HepG2 (cell line): ENCODE data around the gene ADGRE2. TPM values are rescaled to one million over a fixed set of nuclear protein-coding genes. Genes with fewer than 3 reads are reported as not detected.

ENCODE experiments used
- ATAC-seq: fragments of 200-7000 bp; cut with Tn5 transposase; 3 replicates; pipeline ENCODE4 v1.9.1; 2020; ENCODE audit warnings: mild to moderate bottlenecking, moderate library complexity
- BruUV-seq: library from RNA; stranded (reverse); fragments of 400-500 nt; replicated peaks from 2 replicates; lab custom pipeline; 2021; lab: Mats Ljungman, UMichigan
- CTCF ChIA-PET: fragments of 300-600 bp; formaldehyde crosslinking; extraction: SDS; loops from one replicate; lab custom pipeline; 2021; ENCODE audit warnings: low total read pairs, inconsistent platforms, low intra/inter-chr PET ratio; lab: Yijun Ruan, JAX
- POLR2A ChIA-PET: fragments of 350-600 bp; sonication (Branson Sonifier 250); formaldehyde crosslinking; loops from one replicate; lab custom pipeline; 2020; ENCODE audit warnings: antibody characterized with exemption, inconsistent platforms; lab: Yijun Ruan, JAX
- DNase-seq: peaks from one replicate; pipeline ENCODE4 v3.0.0-alpha.2; 2015; ENCODE audit warnings: low spot score
- FAIRE-seq: peaks from 3 replicates; lab custom pipeline; 2011; peaks lifted over from hg19 to GRCh38; lab: Jason Lieb, UNC
- H2AFZ ChIP-seq: one replicate; pipeline ENCODE4 v1.6.1; 2011; ENCODE audit warnings: low read length, inconsistent platforms
- H3K27ac ChIP-seq: fragments of 300-600 bp; 3 replicates; pipeline ENCODE4 v1.8.0; 2011; ENCODE audit warnings: mixed run types, mild to moderate bottlenecking, mixed read lengths, low read length, inconsistent platforms; ENCODE audit not compliant: insufficient read depth; ENCODE audit errors: extremely low read length
- H3K27me3 ChIP-seq, 2 experiments: fragments of 200-600 bp in 1 of 2; 2 replicates in 1 of 2; 3 replicates in 1 of 2; pipeline versions ENCODE4 v1.6.0 to v1.8.0; 2011; ENCODE audit warnings: low read length in 2 of 2, mild to moderate bottlenecking in 2 of 2, moderate library complexity in 2 of 2, inconsistent platforms in 1 of 2; ENCODE audit not compliant: insufficient read depth in 2 of 2, control insufficient read depth in 1 of 2
- H3K36me3 ChIP-seq, 2 experiments: fragments of 200-600 bp in 1 of 2; replicated peaks in 1 of 2; 2 replicates in 1 of 2; 3 replicates in 1 of 2; pipeline versions ENCODE4 v1.5.1 to v1.8.0; 2011; ENCODE audit warnings: low read length in 2 of 2, inconsistent platforms in 1 of 2; ENCODE audit not compliant: insufficient read depth in 2 of 2, control insufficient read depth in 1 of 2
- H3K4me1 ChIP-seq: 2 replicates; pipeline ENCODE4 v1.5.1; 2012; ENCODE audit warnings: low read length, inconsistent platforms; ENCODE audit not compliant: insufficient read depth
- H3K4me2 ChIP-seq: 2 replicates; pipeline ENCODE4 v1.6.0; 2011; ENCODE audit warnings: low read depth, low read length, inconsistent platforms
- H3K4me3 ChIP-seq, 3 experiments: fragments of 200-600 bp in 1 of 3; sonication (generic), shearing (Covaris generic) in 1 of 3; replicated peaks in 1 of 3; 2 replicates each; pipeline ENCODE4 v1.5.1; 2011 to 2016; ENCODE audit warnings: low read length in 3 of 3, inconsistent platforms in 2 of 3, low read depth in 2 of 3, mild to moderate bottlenecking in 2 of 3, control low read depth in 1 of 3, mixed read lengths in 1 of 3; ENCODE audit not compliant: insufficient read depth in 1 of 3
- H3K79me2 ChIP-seq: one replicate; pipeline ENCODE4 v1.6.1; 2011; ENCODE audit warnings: low read length, inconsistent platforms; ENCODE audit not compliant: insufficient read depth
- H3K9ac ChIP-seq: 2 replicates; pipeline ENCODE4 v1.6.0; 2011; ENCODE audit warnings: mild to moderate bottlenecking, low read depth, low read length, inconsistent platforms; ENCODE audit not compliant: insufficient read depth
- H3K9me3 ChIP-seq: 2 replicates; pipeline ENCODE4 v1.5.1; 2012; ENCODE audit warnings: mild to moderate bottlenecking, low read length
- H4K20me1 ChIP-seq: 2 replicates; pipeline ENCODE4 v1.6.0; 2011; ENCODE audit warnings: inconsistent platforms, mild to moderate bottlenecking, low read length, moderate library complexity; ENCODE audit not compliant: insufficient read depth
- CCAR2 ChIP-seq: fragments of 200-400 bp; formaldehyde crosslinking; optimal IDR thresholded peaks from 2 replicates; pipeline ENCODE3; 2018; ENCODE audit warnings: low read depth, mild to moderate bottlenecking, low read length, moderate library complexity
- JUN ChIP-seq: sonication (generic); formaldehyde crosslinking; IDR thresholded peaks from 2 replicates; pipeline ENCODE4 v1.4.0; 2020; ENCODE audit warnings: mild to moderate bottlenecking, missing genetic modification reagents
- KMT2A ChIP-seq: sonication (generic); formaldehyde crosslinking; IDR thresholded peaks from 2 replicates; pipeline ENCODE4 v1.4.0; 2020; ENCODE audit warnings: missing genetic modification reagents
- MLLT10 ChIP-seq: sonication (generic); formaldehyde crosslinking; IDR thresholded peaks from 2 replicates; pipeline ENCODE4 v1.4.0; 2020; ENCODE audit warnings: missing genetic modification reagents
- MTA3 ChIP-seq: sonication (generic); formaldehyde crosslinking; IDR thresholded peaks from 2 replicates; pipeline ENCODE4 v1.4.0; 2020; ENCODE audit warnings: missing genetic modification reagents
- NFIC ChIP-seq: IDR thresholded peaks from 2 replicates; pipeline ENCODE4 v1.6.1; 2012; ENCODE audit warnings: mild to moderate bottlenecking, low read length, inconsistent platforms
- SAP130 ChIP-seq: IDR thresholded peaks from 2 replicates; pipeline ENCODE4 v1.6.1; 2016; ENCODE audit warnings: low read depth
- SMAD1 ChIP-seq: sonication (generic); formaldehyde crosslinking; IDR thresholded peaks from 2 replicates; pipeline ENCODE4 v1.4.0; 2020; ENCODE audit warnings: missing genetic modification reagents, low read depth, mild to moderate bottlenecking, borderline replicate concordance
- SYNCRIP ChIP-seq: fragments of 200-400 bp; formaldehyde crosslinking; IDR thresholded peaks from 2 replicates; pipeline ENCODE4 v1.6.1; 2018; ENCODE audit warnings: mild to moderate bottlenecking, low read depth, low read length; ENCODE audit not compliant: insufficient read depth
- TCF7 ChIP-seq: sonication (generic); IDR thresholded peaks from 2 replicates; pipeline ENCODE4 v1.6.1; 2016; ENCODE audit warnings: antibody characterized with exemption, low read depth
- TP53 ChIP-seq: sonication (generic); formaldehyde crosslinking; conservative IDR thresholded peaks from 2 replicates; pipeline ENCODE4 v1.4.0; 2020; ENCODE audit warnings: missing genetic modification reagents
- ZNF160 ChIP-seq: sonication (generic); formaldehyde crosslinking; IDR thresholded peaks from 2 replicates; pipeline ENCODE4 v1.8.0; 2022; ENCODE audit warnings: mild to moderate bottlenecking, inconsistent platforms, missing genetic modification reagents
- ZSCAN22 ChIP-seq: sonication (generic); formaldehyde crosslinking; IDR thresholded peaks from 2 replicates; pipeline ENCODE4 v1.4.0; 2020; ENCODE audit warnings: mild to moderate bottlenecking, missing genetic modification reagents
- WGBS: methylation state at CpG from one replicate; pipeline ENCODE4 v1.1.6; 2017; ENCODE audit warnings: low lambda C conversion rate; 5-methylcytosine and 5-hydroxymethylcytosine counted together
- in situ Hi-C: cut with HindIII; loops from 2 replicates; pipeline ENCODE4 v1.10.0; 2017; ENCODE audit warnings: low pct_unique_long_range_greater_than_20kb; ENCODE audit not compliant: extremely low pct_ligation_motif_present
- intact Hi-C: fragments of 100-400 bp; cut with micrococcal nuclease; formaldehyde crosslinking; loops from one replicate; pipeline ENCODE4 v1.10.0; 2022; ENCODE audit not compliant: unreplicated experiment
- polyA plus RNA-seq, 8 experiments: library from polyadenylated mRNA; depleted of rRNA in 3 of 8; stranded (reverse) in 7 of 8; unstranded in 1 of 8; fragments of >200 nt; fragmentation: Illumina TruSeq in 4 of 8; extraction: Trizol in 4 of 8; gene quantifications; 2 replicates each; pipeline versions ENCODE4 v1.2.1 to v1.2.3, GENCODE V29; 2011 to 2016; ENCODE audit warnings: low read depth in 4 of 8, missing spikeins in 1 of 8, mixed read lengths in 1 of 8; ENCODE audit not compliant: insufficient read depth in 1 of 8
- total RNA-seq, 5 experiments: library from RNA; depleted of rRNA; stranded (reverse); fragments of >200 nt; fragmentation: Illumina TruSeq; extraction: Trizol; gene quantifications; 2 replicates each; pipeline ENCODE4 v1.2.3, GENCODE V29; 2016; ENCODE audit warnings: low read depth in 1 of 5
- TF ChIP-seq, protein P1 (sequence below): sonication (generic); formaldehyde crosslinking; IDR thresholded peaks from 2 replicates; pipeline ENCODE4 v1.8.0; 2022; ENCODE audit warnings: low read depth, missing genetic modification reagents
- TF ChIP-seq, protein P2 (sequence below): sonication (generic); formaldehyde crosslinking; IDR thresholded peaks from 2 replicates; pipeline ENCODE4 v1.4.0; 2020; ENCODE audit warnings: mild to moderate bottlenecking, missing genetic modification reagents
- TF ChIP-seq, protein P3 (sequence below): sonication (generic); formaldehyde crosslinking; IDR thresholded peaks from 2 replicates; pipeline ENCODE4 v1.4.0; 2020; ENCODE audit warnings: mild to moderate bottlenecking, missing genetic modification reagents, borderline replicate concordance
- TF ChIP-seq, protein P4 (sequence below): sonication (generic); formaldehyde crosslinking; IDR thresholded peaks from 2 replicates; pipeline ENCODE4 v1.4.0; 2020; ENCODE audit warnings: missing genetic modification reagents

ADGRE2 gene
- total and polyA plus RNA-seq, 2 of the 13 experiments (the other 11 are each of a cell fraction or from before 2014, with no cell fraction given), result 0.04 TPM; not detected in 1

DNA sequence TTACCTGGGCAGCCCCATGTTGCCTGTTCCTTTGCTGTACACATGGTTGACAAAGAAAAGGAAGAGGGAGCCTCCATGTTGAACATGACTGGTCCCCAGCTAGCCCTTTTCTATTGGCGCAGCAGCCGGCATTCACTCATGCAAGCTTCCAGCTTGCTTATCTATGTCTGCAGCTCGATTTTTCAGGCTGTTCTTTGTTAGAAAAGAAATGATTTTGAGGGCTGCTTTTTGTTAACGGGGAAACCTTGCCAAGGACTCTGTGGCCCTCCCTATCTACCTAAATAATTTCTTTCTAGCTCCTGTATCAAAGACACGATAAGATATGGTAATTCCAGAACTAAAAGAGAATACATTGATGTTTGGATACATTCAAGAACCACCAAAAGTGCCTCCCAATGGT, 20.4 kb upstream of the ADGRE2 start:
- no peak for FAIRE-seq
- no peaks in the 10 kb centered on the region for H3K4me1 ChIP-seq
- ChIA-PET CTCF (no interaction called here), POLR2A (no interaction called here)
- H3K27ac ChIP-seq, result no peak overlapping the region
- no peak overlapping the region for H3K4me3 ChIP-seq
- H4K20me1 ChIP-seq, result no peaks in the 10 kb centered on the region
- no peaks in the 10 kb centered on the region for H3K36me3 ChIP-seq
- no peaks in the 10 kb centered on the region for H3K27me3 ChIP-seq
- H3K9ac ChIP-seq, result no peak overlapping the region
- H3K4me2 ChIP-seq, result no peak overlapping the region
- no peak for ATAC-seq
- 29% methylated on average over 5 of the region's 5 CpGs for WGBS
- intact Hi-C loops, result no loop called here
- H3K9me3 ChIP-seq, result no peaks in the 10 kb centered on the region
- in situ Hi-C loops, result no loop called here
- BruUV-seq, result no TSS peak
- no peak for DNase-seq
- H2AFZ ChIP-seq, result no peak overlapping the region
- H3K79me2 ChIP-seq, result no peaks in the 10 kb centered on the region
- TF ChIP-seq NFIC, result no peak
- no peak for TF ChIP-seq SMAD1
- TF ChIP-seq, protein P1, sequence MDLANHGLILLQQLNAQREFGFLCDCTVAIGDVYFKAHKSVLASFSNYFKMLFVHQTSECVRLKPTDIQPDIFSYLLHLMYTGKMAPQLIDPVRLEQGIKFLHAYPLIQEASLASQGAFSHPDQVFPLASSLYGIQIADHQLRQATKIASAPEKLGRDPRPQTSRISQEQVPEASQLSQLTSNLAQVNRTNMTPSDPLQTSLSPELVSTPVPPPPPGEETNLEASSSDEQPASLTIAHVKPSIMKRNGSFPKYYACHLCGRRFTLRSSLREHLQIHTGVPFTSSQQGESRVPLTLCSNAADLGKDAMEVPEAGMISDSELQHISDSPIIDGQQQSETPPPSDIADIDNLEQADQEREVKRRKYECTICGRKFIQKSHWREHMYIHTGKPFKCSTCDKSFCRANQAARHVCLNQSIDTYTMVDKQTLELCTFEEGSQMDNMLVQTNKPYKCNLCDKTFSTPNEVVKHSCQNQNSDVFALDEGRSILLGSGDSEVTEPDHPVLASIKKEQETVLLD (CRISPR knock-in tag), result no peak
- TF ChIP-seq ZNF160 (CRISPR knock-in tag), result no peak
- TF ChIP-seq, protein P2, sequence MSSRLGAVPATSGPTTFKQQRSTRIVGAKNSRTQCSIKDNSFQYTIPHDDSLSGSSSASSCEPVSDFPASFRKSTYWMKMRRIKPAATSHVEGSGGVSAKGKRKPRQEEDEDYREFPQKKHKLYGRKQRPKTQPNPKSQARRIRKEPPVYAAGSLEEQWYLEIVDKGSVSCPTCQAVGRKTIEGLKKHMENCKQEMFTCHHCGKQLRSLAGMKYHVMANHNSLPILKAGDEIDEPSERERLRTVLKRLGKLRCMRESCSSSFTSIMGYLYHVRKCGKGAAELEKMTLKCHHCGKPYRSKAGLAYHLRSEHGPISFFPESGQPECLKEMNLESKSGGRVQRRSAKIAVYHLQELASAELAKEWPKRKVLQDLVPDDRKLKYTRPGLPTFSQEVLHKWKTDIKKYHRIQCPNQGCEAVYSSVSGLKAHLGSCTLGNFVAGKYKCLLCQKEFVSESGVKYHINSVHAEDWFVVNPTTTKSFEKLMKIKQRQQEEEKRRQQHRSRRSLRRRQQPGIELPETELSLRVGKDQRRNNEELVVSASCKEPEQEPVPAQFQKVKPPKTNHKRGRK (CRISPR knock-in tag), result no peak
- TF ChIP-seq MTA3 (CRISPR knock-in tag), result no peak
- TF ChIP-seq KMT2A (CRISPR knock-in tag), result no peak
- TF ChIP-seq ZSCAN22 (CRISPR knock-in tag), result no peak
- TF ChIP-seq, protein P3, sequence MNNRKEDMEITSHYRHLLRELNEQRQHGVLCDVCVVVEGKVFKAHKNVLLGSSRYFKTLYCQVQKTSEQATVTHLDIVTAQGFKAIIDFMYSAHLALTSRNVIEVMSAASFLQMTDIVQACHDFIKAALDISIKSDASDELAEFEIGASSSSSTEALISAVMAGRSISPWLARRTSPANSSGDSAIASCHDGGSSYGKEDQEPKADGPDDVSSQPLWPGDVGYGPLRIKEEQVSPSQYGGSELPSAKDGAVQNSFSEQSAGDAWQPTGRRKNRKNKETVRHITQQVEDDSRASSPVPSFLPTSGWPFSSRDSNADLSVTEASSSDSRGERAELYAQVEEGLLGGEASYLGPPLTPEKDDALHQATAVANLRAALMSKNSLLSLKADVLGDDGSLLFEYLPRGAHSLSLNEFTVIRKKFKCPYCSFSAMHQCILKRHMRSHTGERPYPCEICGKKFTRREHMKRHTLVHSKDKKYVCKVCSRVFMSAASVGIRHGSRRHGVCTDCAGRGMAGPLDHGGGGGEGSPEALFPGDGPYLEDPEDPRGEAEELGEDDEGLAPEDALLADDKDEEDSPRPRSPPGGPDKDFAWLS (CRISPR knock-in tag), result no peak
- no peak for TF ChIP-seq TCF7
- no peak for TF ChIP-seq TP53 (CRISPR knock-in tag)
- no peak for TF ChIP-seq JUN (CRISPR knock-in tag)
- TF ChIP-seq SYNCRIP, result no peak
- TF ChIP-seq MLLT10, result no peak
- TF ChIP-seq, protein P4, sequence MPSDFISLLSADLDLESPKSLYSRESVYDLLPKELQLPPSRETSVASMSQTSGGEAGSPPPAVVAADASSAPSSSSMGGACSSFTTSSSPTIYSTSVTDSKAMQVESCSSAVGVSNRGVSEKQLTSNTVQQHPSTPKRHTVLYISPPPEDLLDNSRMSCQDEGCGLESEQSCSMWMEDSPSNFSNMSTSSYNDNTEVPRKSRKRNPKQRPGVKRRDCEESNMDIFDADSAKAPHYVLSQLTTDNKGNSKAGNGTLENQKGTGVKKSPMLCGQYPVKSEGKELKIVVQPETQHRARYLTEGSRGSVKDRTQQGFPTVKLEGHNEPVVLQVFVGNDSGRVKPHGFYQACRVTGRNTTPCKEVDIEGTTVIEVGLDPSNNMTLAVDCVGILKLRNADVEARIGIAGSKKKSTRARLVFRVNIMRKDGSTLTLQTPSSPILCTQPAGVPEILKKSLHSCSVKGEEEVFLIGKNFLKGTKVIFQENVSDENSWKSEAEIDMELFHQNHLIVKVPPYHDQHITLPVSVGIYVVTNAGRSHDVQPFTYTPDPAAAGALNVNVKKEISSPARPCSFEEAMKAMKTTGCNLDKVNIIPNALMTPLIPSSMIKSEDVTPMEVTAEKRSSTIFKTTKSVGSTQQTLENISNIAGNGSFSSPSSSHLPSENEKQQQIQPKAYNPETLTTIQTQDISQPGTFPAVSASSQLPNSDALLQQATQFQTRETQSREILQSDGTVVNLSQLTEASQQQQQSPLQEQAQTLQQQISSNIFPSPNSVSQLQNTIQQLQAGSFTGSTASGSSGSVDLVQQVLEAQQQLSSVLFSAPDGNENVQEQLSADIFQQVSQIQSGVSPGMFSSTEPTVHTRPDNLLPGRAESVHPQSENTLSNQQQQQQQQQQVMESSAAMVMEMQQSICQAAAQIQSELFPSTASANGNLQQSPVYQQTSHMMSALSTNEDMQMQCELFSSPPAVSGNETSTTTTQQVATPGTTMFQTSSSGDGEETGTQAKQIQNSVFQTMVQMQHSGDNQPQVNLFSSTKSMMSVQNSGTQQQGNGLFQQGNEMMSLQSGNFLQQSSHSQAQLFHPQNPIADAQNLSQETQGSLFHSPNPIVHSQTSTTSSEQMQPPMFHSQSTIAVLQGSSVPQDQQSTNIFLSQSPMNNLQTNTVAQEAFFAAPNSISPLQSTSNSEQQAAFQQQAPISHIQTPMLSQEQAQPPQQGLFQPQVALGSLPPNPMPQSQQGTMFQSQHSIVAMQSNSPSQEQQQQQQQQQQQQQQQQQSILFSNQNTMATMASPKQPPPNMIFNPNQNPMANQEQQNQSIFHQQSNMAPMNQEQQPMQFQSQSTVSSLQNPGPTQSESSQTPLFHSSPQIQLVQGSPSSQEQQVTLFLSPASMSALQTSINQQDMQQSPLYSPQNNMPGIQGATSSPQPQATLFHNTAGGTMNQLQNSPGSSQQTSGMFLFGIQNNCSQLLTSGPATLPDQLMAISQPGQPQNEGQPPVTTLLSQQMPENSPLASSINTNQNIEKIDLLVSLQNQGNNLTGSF (CRISPR knock-in tag), result no peak
- no peak for TF ChIP-seq SAP130 (CRISPR knock-in tag)
- TF ChIP-seq CCAR2, result no peak
